GM18508 (cell line): Measurements from ENCODE around the gene GPR119.
"Not testable (repeated sequence)": the region's sequence is repeated elsewhere in the genome, so short reads cannot be mapped to it uniquely, and the experiment has no call there.

Experiments
- ATAC-seq: cut with Tn5 transposase; IDR thresholded peaks from one replicate; pipeline ENCODE4 v1.9.1; 2021; ENCODE audit warnings: moderate number of reproducible peaks; ENCODE audit not compliant: insufficient read depth, unreplicated experiment

GPR119 gene

GRCh38 chrX:130385520-130385919 is at the start of gene GPR119:
Gene GPR119, minus strand, starts transcription at chrX:130385674. Its CDS starts 227 bp downstream, at chrX:130385447.
- ATAC-seq, result no peak

- ATAC-seq, result not testable (repeated sequence)
Measured at GRCh38 chrX:130429236-130429635, 43.8 kb upstream of the GPR119 start.

- ATAC-seq, result no peak
Measured at GRCh38 chrX:130426531-130426930, 41.1 kb upstream of the GPR119 start.

GRCh38 chrX:130419263-130419662 is 33.8 kb upstream of the GPR119 start:
- no peak for ATAC-seq

GRCh38 chrX:130418740-130419139 is 33.3 kb upstream of the GPR119 start:
- no peak for ATAC-seq

GRCh38 chrX:130418066-130418465 is 32.6 kb upstream of the GPR119 start:
- ATAC-seq, result no peak

GRCh38 chrX:130416785-130417184 is 31.3 kb upstream of the GPR119 start:
- ATAC-seq, result no peak

GRCh38 chrX:130415201-130415600 is 29.7 kb upstream of the GPR119 start:
- no peak for ATAC-seq

GRCh38 chrX:130414800-130415199 is 29.3 kb upstream of the GPR119 start:
- no peak for ATAC-seq

- no peak for ATAC-seq
Measured at GRCh38 chrX:130413415-130413814, 27.9 kb upstream of the GPR119 start.

GRCh38 chrX:130402208-130402684 is 16.8 kb upstream of the GPR119 start:
- ATAC-seq, result no peak

GRCh38 chrX:130401415-130402207 is 16.1 kb upstream of the GPR119 start, which contains the start of gene RBMX2:
Gene RBMX2, plus strand, starts transcription at chrX:130401987. Its CDS starts 46 bp downstream, at chrX:130402033.
- peak; percentile 68 for ATAC-seq

GRCh38 chrX:130395341-130395740 is 9.9 kb upstream of the GPR119 start:
- ATAC-seq, result no peak

- no peak for ATAC-seq
Measured at GRCh38 chrX:130393451-130394074, 8.1 kb upstream of the GPR119 start.

GRCh38 chrX:130386408-130386808 is 934 bp upstream of the GPR119 start:
- no peak for ATAC-seq

- ATAC-seq, result no peak
Measured at GRCh38 chrX:130378024-130378669, 7.3 kb downstream of the GPR119 start.

- ATAC-seq, result no peak
Measured at GRCh38 chrX:130376077-130376476, 9.4 kb downstream of the GPR119 start.

GRCh38 chrX:130352050-130352449 is 33.4 kb downstream of the GPR119 start:
- ATAC-seq, result not testable (repeated sequence)

GRCh38 chrX:130351567-130351966 is 33.9 kb downstream of the GPR119 start:
- no peak for ATAC-seq

- ATAC-seq, result no peak
Measured at GRCh38 chrX:130347321-130347720, 38.2 kb downstream of the GPR119 start.

GRCh38 chrX:130343411-130343810 is 42.1 kb downstream of the GPR119 start:
- ATAC-seq, result no peak
